SK-N-SH treated with all-trans-retinoic acid at 6 μM for 48 hours (cell line): ENCODE measurements around the gene ERVW-1.

ENCODE experiments used
- ARNTL ChIP-seq: fragments of 450-650 bp; formaldehyde crosslinking; IDR thresholded peaks from 2 replicates; pipeline ENCODE4 v1.5.0; 2020; ENCODE audit warnings: low read depth, mild to moderate bottlenecking, moderate library complexity, borderline replicate concordance
- GLIS3 ChIP-seq: fragments of 250-450 bp; sonication (Bioruptor Pico); IDR thresholded peaks from 2 replicates; pipeline ENCODE4 v1.5.0; 2020; ENCODE audit warnings: mild to moderate bottlenecking, moderate library complexity
- OSR1 ChIP-seq: fragments of 250-450 bp; sonication (Bioruptor Pico); IDR thresholded peaks from 2 replicates; pipeline ENCODE4 v1.8.0; 2022; ENCODE audit warnings: moderate library complexity, mild to moderate bottlenecking, inconsistent platforms
- PPARA ChIP-seq: fragments of 250-450 bp; sonication (Bioruptor Pico); IDR thresholded peaks from 2 replicates; pipeline ENCODE4 v1.5.0; 2020; ENCODE audit warnings: mild to moderate bottlenecking, borderline replicate concordance
- RARB ChIP-seq: fragments of 250-450 bp; sonication (Bioruptor Pico); IDR thresholded peaks from 2 replicates; pipeline ENCODE4 v1.8.0; 2021; ENCODE audit warnings: mild to moderate bottlenecking, moderate library complexity
- TOX ChIP-seq: fragments of 250-450 bp; sonication (Bioruptor Pico); IDR thresholded peaks from 2 replicates; pipeline ENCODE4 v1.8.0; 2021; ENCODE audit warnings: mild to moderate bottlenecking, moderate library complexity, borderline replicate concordance
- ZC3H10 ChIP-seq: fragments of 250-450 bp; sonication (Bioruptor Pico); IDR thresholded peaks from 2 replicates; pipeline ENCODE4 v1.5.1; 2021; ENCODE audit warnings: mild to moderate bottlenecking, moderate library complexity
- ZFP3 ChIP-seq: fragments of 250-450 bp; sonication (Bioruptor Pico); IDR thresholded peaks from 2 replicates; pipeline ENCODE4 v1.5.0; 2020; ENCODE audit warnings: mild to moderate bottlenecking, moderate library complexity
- ZFP30 ChIP-seq: fragments of 450-650 bp; formaldehyde crosslinking; IDR thresholded peaks from 2 replicates; pipeline ENCODE4 v1.5.0; 2022; ENCODE audit warnings: mild to moderate bottlenecking, moderate library complexity
- TF ChIP-seq, protein P1 (sequence below): fragments of 250-450 bp; sonication (Bioruptor Pico); IDR thresholded peaks from 2 replicates; pipeline ENCODE4 v1.5.0; 2020; ENCODE audit warnings: mild to moderate bottlenecking, moderate library complexity
- TF ChIP-seq, protein P2 (sequence below): fragments of 250-450 bp; sonication (Bioruptor Pico); IDR thresholded peaks from 2 replicates; pipeline ENCODE4 v1.8.0; 2021; ENCODE audit warnings: low read depth, mild to moderate bottlenecking, moderate library complexity, borderline replicate concordance
- TF ChIP-seq, protein P3 (sequence below): fragments of 250-450 bp; sonication (Bioruptor Pico); IDR thresholded peaks from 2 replicates; pipeline ENCODE4 v1.5.1; 2021; ENCODE audit warnings: mild to moderate bottlenecking, moderate library complexity
- TF ChIP-seq, protein P4 (sequence below): fragments of 250-450 bp; sonication (Bioruptor Pico); IDR thresholded peaks from 2 replicates; pipeline ENCODE4 v1.8.0; 2020; ENCODE audit warnings: mild to moderate bottlenecking, moderate library complexity, borderline replicate concordance
- TF ChIP-seq, protein P5 (sequence below): fragments of 250-450 bp; sonication (Bioruptor Pico); IDR thresholded peaks from 2 replicates; pipeline ENCODE4 v1.5.1; 2020; ENCODE audit warnings: low read depth, mild to moderate bottlenecking, moderate library complexity

DNA sequence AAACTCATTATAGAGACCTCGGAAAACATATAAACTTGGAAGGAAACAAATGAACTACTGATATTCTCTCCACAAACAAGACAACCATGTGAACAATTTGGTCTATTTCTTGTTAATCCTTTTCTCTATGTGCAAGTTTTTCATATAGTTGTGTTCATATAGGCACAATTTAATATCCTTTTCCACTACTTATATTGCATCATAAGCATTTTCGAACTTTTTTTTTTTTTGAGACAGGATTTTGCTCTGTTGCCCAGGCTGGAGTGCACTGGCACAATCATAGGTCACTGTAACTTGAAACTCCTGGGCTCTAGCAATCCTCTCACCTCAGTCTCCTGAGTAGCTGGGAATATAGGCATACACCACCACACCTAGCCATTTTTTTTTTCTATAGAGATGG lies 45.4 kb upstream of the ERVW-1 start:
- no peak for TF ChIP-seq ZFP30 (CRISPR knock-in tag)
- TF ChIP-seq ZC3H10: no peak
- TF ChIP-seq, protein P1, sequence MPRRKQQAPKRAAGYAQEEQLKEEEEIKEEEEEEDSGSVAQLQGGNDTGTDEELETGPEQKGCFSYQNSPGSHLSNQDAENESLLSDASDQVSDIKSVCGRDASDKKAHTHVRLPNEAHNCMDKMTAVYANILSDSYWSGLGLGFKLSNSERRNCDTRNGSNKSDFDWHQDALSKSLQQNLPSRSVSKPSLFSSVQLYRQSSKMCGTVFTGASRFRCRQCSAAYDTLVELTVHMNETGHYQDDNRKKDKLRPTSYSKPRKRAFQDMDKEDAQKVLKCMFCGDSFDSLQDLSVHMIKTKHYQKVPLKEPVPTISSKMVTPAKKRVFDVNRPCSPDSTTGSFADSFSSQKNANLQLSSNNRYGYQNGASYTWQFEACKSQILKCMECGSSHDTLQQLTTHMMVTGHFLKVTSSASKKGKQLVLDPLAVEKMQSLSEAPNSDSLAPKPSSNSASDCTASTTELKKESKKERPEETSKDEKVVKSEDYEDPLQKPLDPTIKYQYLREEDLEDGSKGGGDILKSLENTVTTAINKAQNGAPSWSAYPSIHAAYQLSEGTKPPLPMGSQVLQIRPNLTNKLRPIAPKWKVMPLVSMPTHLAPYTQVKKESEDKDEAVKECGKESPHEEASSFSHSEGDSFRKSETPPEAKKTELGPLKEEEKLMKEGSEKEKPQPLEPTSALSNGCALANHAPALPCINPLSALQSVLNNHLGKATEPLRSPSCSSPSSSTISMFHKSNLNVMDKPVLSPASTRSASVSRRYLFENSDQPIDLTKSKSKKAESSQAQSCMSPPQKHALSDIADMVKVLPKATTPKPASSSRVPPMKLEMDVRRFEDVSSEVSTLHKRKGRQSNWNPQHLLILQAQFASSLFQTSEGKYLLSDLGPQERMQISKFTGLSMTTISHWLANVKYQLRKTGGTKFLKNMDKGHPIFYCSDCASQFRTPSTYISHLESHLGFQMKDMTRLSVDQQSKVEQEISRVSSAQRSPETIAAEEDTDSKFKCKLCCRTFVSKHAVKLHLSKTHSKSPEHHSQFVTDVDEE (CRISPR knock-in tag): no peak
- TF ChIP-seq, protein P2, sequence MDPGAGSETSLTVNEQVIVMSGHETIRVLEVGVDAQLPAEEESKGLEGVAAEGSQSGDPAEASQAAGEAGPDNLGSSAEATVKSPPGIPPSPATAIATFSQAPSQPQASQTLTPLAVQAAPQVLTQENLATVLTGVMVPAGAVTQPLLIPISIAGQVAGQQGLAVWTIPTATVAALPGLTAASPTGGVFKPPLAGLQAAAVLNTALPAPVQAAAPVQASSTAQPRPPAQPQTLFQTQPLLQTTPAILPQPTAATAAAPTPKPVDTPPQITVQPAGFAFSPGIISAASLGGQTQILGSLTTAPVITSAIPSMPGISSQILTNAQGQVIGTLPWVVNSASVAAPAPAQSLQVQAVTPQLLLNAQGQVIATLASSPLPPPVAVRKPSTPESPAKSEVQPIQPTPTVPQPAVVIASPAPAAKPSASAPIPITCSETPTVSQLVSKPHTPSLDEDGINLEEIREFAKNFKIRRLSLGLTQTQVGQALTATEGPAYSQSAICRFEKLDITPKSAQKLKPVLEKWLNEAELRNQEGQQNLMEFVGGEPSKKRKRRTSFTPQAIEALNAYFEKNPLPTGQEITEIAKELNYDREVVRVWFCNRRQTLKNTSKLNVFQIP (CRISPR knock-in tag): no peak
- TF ChIP-seq OSR1 (CRISPR knock-in tag): no peak
- TF ChIP-seq GLIS3 (CRISPR knock-in tag): no peak
- TF ChIP-seq, protein P3, sequence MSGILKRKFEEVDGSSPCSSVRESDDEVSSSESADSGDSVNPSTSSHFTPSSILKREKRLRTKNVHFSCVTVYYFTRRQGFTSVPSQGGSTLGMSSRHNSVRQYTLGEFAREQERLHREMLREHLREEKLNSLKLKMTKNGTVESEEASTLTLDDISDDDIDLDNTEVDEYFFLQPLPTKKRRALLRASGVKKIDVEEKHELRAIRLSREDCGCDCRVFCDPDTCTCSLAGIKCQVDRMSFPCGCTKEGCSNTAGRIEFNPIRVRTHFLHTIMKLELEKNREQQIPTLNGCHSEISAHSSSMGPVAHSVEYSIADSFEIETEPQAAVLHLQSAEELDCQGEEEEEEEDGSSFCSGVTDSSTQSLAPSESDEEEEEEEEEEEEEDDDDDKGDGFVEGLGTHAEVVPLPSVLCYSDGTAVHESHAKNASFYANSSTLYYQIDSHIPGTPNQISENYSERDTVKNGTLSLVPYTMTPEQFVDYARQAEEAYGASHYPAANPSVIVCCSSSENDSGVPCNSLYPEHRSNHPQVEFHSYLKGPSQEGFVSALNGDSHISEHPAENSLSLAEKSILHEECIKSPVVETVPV (CRISPR knock-in tag): no peak
- TF ChIP-seq TOX: no peak
- TF ChIP-seq ARNTL (CRISPR knock-in tag): no peak
- TF ChIP-seq, protein P4, sequence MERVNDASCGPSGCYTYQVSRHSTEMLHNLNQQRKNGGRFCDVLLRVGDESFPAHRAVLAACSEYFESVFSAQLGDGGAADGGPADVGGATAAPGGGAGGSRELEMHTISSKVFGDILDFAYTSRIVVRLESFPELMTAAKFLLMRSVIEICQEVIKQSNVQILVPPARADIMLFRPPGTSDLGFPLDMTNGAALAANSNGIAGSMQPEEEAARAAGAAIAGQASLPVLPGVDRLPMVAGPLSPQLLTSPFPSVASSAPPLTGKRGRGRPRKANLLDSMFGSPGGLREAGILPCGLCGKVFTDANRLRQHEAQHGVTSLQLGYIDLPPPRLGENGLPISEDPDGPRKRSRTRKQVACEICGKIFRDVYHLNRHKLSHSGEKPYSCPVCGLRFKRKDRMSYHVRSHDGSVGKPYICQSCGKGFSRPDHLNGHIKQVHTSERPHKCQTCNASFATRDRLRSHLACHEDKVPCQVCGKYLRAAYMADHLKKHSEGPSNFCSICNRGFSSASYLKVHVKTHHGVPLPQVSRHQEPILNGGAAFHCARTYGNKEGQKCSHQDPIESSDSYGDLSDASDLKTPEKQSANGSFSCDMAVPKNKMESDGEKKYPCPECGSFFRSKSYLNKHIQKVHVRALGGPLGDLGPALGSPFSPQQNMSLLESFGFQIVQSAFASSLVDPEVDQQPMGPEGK (CRISPR knock-in tag): no peak
- no peak for TF ChIP-seq RARB (CRISPR knock-in tag)
- TF ChIP-seq, protein P5, sequence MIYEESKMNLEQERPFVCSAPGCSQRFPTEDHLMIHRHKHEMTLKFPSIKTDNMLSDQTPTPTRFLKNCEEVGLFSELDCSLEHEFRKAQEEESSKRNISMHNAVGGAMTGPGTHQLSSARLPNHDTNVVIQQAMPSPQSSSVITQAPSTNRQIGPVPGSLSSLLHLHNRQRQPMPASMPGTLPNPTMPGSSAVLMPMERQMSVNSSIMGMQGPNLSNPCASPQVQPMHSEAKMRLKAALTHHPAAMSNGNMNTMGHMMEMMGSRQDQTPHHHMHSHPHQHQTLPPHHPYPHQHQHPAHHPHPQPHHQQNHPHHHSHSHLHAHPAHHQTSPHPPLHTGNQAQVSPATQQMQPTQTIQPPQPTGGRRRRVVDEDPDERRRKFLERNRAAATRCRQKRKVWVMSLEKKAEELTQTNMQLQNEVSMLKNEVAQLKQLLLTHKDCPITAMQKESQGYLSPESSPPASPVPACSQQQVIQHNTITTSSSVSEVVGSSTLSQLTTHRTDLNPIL (CRISPR knock-in tag): no peak
- TF ChIP-seq PPARA: no peak
- TF ChIP-seq ZFP3 (CRISPR knock-in tag): no peak
